RWPE2 (cell line): ENCODE measurements around the gene DELE1.

ENCODE experiments used
- ATAC-seq: fragments of 200-7000 bp; cut with Tn5 transposase; 3 replicates; pipeline ENCODE4 v1.9.1; 2021; ENCODE audit warnings: low read depth
- DNase-seq: peaks from one replicate; pipeline ENCODE4 v3.0.0-alpha.2; 2020; ENCODE audit warnings: low spot score
- H3K27ac ChIP-seq: fragments of 450-650 bp; 2 replicates; pipeline ENCODE4 v1.5.1; 2017; ENCODE audit warnings: mild to moderate bottlenecking; ENCODE audit not compliant: poor library complexity, severe bottlenecking
- H3K27me3 ChIP-seq: fragments of 250-450 bp; sonication (Bioruptor Pico); 2 replicates; pipeline ENCODE4 v1.5.1; 2021; ENCODE audit warnings: mild to moderate bottlenecking, moderate library complexity; ENCODE audit not compliant: insufficient read depth, poor library complexity, severe bottlenecking
- H3K36me3 ChIP-seq: fragments of 250-450 bp; sonication (Bioruptor Pico); 2 replicates; pipeline ENCODE4 v1.5.1; 2020; ENCODE audit warnings: low read depth, mild to moderate bottlenecking, moderate library complexity
- H3K4me1 ChIP-seq: fragments of 250-450 bp; sonication (Bioruptor Pico); 2 replicates; pipeline ENCODE4 v1.5.1; 2021; ENCODE audit warnings: mild to moderate bottlenecking, moderate library complexity; ENCODE audit not compliant: insufficient read depth, poor library complexity, severe bottlenecking
- H3K4me3 ChIP-seq: fragments of 250-450 bp; sonication (Bioruptor Pico); 2 replicates; pipeline ENCODE4 v1.5.1; 2021; ENCODE audit warnings: mild to moderate bottlenecking, moderate library complexity; ENCODE audit not compliant: severe bottlenecking
- H3K9me3 ChIP-seq: fragments of 250-450 bp; sonication (Bioruptor Pico); 2 replicates; pipeline ENCODE4 v1.5.1; 2021; ENCODE audit warnings: mild to moderate bottlenecking, moderate library complexity; ENCODE audit not compliant: severe bottlenecking
- CTCF ChIP-seq: fragments of 450-650 bp; IDR thresholded peaks from one replicate; pipeline ENCODE4 v1.5.1; 2017; ENCODE audit warnings: mild to moderate bottlenecking, moderate library complexity; ENCODE audit not compliant: poor library complexity, severe bottlenecking

DELE1 gene

GRCh38 chr5:141989720-141990119 lies 66.0 kb downstream of the DELE1 start:
- ATAC-seq (no peak), DNase-seq (no peak)
- no peak overlapping the region for H3K27ac ChIP-seq
- no peaks in the 10 kb centered on the region for H3K9me3 ChIP-seq
- H3K4me1 ChIP-seq = no peaks in the 10 kb centered on the region
- no peaks in the 10 kb centered on the region for H3K27me3 ChIP-seq
- no peak for TF ChIP-seq CTCF
- peaks cover 69% of the 10 kb centered on the region for H3K36me3 ChIP-seq
- H3K4me3 ChIP-seq = no peak overlapping the region
